IMR-90 (cell line): ENCODE measurements around the gene ARHGEF10L.

Experiments
- CEBPB ChIP-seq: IDR thresholded peaks from 2 replicates; pipeline ENCODE4 v1.6.1; 2012; ENCODE audit warnings: low read depth, low read length, improper control_type of control experiment
- CTCF ChIP-seq: conservative IDR thresholded peaks from 2 replicates; pipeline ENCODE4 v1.5.1; 2012; ENCODE audit warnings: mild to moderate bottlenecking, low read depth, low read length, improper control_type of control experiment
- FOS ChIP-seq: fragments of 150-350 bp; IDR thresholded peaks from 2 replicates; pipeline ENCODE4 v1.6.1; 2016; ENCODE audit warnings: low read depth, low read length
- MAFK ChIP-seq: IDR thresholded peaks from 2 replicates; pipeline ENCODE4 v1.6.1; 2012; ENCODE audit warnings: low read depth, low read length, improper control_type of control experiment
- POLR2A ChIP-seq: IDR thresholded peaks from 2 replicates; pipeline ENCODE4 v1.6.1; 2012; ENCODE audit warnings: mild to moderate bottlenecking, low read depth, low read length
- USF2 ChIP-seq: fragments of 150-350 bp; IDR thresholded peaks from 2 replicates; pipeline ENCODE4 v1.6.1; 2017; ENCODE audit warnings: mild to moderate bottlenecking, antibody characterized with exemption, low read length, low read depth

- TF ChIP-seq FOS (no peak), CEBPB (no peak), POLR2A (no peak), MAFK (no peak), CTCF (no peak), USF2 (no peak)
Measured at GRCh38 chr1:17741052-17741451, 201.6 kb downstream of the ARHGEF10L start.
